NCI-H1436 treated with DMSO at 0.1 percent for 48 hours (cell line): ENCODE data around the gene MPDU1.

Experiments
- DNase-seq: peaks from one replicate; lab custom pipeline; 2025; lab: John Stamatoyannopoulos, UW

The MPDU1 gene

DNA sequence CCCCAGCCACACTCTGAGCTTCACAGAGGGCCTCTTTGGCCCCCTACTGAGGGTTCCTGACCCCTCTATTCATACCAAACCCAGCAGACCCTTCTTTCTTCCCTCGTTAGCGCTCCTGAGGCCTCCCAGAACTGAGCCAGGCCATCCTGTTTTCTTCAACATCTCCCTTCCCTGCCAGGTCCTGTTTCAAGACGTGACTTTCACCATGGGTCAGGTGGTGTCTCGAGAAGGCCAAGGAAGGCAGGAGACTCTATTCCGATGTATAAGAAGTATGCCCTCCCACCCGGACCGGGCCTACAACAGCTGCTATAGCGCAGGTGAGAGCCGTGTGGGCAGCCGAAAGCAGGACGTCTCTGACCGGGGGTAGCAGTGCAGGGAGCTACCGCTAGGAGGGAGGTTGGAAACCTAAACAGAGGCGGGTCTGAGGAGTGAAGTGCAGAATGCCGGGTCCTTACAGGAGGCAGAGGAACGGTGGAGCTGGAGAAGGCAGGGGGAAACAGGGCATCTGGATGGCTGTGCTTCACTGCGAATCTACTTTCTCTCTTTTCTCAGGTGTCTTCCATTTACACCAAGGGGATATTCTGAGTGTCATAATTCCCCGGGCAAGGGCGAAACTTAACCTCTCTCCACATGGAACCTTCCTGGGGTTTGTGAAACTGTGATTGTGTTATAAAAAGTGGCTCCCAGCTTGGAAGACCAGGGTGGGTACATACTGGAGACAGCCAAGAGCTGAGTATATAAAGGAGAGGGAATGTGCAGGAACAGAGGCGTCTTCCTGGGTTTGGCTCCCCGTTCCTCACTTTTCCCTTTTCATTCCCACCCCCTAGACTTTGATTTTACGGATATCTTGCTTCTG is 23.3 kb upstream of the MPDU1 start:
- DNase-seq: no peak

DNA sequence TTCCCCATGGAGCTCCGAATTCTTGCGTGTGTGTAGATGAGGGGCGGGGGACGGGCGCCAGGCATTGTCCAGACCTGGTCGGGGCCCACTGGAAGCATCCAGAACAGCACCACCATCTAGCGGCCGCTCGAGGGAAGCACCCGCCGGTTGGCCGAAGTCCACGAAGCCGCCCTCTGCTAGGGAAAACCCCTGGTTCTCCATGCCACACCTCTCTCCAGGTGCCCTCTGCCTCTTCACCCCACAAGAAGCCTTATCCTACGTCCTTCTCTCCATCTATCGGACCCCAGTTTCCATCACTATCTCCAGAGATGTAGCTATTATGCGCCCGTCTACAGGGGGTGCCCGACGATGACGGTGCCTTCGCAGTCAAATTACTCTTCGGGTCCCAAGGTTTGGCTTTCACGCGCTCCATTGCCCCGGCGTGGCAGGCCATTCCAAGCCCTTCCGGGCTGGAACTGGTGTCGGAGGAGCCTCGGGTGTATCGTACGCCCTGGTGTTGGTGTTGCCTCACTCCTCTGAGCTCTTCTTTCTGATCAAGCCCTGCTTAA is 22.6 kb upstream of the MPDU1 start:
- DNase-seq: peak; percentile 45

DNA sequence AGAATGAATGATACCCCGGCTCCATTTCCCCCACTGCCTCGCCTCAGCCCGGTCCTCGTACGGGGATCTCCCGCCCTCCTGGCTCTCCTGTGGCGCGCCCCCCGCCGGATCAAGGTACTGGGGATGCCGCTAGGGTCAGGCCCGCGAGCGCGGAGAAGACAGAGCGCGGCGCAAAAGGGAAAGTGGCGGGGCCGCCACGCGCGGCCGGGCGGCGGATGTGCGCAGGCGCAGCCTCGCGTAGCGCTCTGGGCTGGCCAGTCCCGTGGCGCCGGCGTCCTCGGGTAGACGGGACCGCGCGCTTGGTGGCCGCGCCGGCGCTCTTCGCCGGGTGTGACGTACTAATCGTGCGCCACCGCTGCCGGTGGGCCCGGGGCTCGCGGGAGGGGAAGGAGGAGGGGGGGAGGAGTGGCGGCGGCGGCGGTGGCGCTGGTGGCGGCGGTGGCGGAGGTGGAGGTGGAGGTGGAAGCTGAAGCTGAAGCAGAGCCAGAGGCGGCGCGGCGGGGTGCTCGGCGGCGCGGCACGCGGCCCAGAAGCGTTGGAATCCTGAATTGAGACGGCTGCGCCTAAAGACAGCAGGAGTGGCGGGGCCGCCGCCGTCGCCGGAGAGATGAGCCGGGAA is 22.0 kb upstream of the MPDU1 start, which contains the start of gene SENP3:
TSS of gene SENP3 (plus strand) at position 331 of the 619 bp plus-strand sequence. CDS start 1,158 bp downstream, outside the sequence.
- DNase-seq: peak; percentile 52

DNA sequence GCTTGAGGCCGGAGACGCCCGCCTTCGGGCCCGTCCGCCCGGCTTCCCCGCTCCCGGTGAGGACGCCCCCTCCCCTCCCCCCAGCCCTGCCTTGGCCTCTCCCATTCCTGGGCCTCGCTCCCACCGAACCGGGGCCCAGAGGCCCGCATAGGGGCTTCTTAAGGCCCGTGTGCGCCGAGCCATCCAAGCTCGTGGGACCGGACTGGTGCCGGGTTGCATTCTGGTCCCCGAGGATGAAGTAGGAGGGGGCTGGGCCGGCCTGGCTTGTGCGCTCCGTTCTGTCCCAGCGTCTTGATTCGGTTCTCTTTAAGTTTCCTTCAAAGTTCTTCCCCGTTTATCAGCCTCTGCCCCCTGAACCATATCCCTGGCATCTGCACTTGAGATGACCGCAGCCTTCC is 21.4 kb upstream of the MPDU1 start:
- no peak for DNase-seq

DNA sequence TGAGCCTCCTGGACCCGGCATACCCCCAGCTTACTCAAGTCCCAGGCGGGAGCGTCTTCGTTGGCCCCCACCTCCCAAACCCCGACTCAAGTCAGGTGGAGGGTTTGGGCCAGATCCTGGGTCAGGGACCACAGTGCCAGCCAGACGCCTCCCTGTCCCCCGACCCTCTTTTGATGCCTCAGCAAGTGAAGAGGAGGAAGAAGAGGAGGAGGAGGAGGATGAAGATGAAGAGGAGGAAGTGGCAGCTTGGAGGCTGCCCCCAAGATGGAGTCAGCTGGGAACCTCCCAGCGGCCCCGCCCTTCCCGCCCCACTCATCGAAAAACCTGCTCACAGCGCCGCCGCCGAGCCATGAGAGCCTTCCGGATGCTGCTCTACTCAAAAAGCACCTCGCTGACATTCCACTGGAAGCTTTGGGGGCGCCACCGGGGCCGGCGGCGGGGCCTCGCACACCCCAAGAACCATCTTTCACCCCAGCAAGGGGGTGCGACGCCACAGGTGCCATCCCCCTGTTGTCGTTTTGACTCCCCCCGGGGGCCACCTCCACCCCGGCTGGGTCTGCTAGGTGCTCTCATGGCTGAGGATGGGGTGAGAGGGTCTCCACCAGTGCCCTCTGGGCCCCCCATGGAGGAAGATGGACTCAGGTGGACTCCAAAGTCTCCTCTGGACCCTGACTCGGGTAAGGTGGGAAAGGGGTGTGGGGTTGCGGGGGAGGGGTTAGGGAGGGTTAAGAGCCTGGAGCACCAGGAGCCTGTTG is 20.4 kb upstream of the MPDU1 start:
- no peak for DNase-seq

DNA sequence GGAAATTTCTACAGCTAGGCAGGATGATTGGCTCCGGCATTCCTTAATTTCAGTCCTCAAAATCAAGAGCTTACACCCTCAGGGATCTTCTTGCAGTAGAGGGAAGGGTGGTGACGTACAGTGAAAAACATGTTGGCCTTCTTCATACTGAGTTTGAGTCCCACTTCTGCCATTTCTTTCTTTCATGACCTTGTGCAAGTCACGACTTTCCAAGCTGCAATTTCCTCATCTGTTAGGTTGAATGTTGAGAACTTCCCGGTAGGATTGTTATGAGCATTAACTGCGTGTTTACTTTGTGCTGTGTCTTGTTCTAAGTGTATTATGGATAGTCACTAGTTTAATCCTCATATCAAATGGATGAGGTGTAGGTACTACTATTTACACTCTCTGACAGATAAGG is 14.1 kb upstream of the MPDU1 start:
- no peak for DNase-seq

DNA sequence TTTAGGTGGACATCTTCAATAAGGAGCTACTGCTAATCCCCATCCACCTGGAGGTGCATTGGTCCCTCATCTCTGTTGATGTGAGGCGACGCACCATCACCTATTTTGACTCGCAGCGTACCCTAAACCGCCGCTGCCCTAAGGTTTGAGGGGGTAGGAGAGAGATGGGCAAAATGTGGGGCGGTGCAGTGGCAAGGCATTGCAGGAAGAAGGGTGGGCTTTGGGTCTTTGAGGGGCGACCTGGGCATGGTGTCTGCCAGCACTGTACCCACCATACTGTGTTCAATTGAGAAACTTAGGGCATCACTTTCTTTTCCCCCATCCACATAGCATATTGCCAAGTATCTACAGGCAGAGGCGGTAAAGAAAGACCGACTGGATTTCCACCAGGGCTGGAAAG is 13.3 kb upstream of the MPDU1 start:
- DNase-seq: no peak

DNA sequence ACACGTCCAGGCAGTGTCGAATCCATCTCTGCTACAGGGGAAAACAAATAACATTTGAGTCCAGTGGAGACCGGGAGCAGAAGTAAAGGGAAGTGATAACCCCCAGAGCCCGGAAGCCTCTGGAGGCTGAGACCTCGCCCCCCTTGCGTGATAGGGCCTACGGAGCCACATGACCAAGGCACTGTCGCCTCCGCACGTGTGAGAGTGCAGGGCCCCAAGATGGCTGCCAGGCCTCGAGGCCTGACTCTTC is 11.4 kb upstream of the MPDU1 start:
- DNase-seq: no peak

DNA sequence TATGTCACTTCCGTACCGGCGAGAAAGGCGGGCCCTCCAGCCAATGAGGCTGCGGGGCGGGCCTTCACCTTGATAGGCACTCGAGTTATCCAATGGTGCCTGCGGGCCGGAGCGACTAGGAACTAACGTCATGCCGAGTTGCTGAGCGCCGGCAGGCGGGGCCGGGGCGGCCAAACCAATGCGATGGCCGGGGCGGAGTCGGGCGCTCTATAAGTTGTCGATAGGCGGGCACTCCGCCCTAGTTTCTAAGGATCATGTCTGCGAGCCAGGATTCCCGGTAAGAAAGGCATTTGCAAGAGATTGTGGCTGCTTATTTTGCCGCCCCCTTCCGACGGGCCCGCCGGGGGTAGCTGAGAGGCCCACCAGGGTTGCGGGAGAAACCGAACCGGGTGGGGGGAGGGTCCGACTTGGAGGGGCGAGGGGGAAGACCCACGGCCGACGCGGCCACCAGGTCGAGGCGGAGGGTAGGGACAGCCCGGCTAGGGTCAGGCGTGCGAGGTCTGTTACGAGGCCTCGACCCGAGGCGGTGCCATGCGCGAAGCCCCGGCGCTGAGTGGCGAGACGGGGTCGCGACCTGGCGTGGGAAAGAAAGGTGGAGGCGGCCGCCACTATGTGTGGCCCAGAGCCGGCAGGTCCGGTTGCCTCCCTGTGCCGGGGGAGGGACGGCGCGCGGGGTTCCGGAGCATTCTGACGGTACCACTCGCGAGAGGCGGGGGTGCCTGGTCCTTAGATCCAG is 10.9 kb upstream of the MPDU1 start:
- DNase-seq: peak; percentile 99

DNA sequence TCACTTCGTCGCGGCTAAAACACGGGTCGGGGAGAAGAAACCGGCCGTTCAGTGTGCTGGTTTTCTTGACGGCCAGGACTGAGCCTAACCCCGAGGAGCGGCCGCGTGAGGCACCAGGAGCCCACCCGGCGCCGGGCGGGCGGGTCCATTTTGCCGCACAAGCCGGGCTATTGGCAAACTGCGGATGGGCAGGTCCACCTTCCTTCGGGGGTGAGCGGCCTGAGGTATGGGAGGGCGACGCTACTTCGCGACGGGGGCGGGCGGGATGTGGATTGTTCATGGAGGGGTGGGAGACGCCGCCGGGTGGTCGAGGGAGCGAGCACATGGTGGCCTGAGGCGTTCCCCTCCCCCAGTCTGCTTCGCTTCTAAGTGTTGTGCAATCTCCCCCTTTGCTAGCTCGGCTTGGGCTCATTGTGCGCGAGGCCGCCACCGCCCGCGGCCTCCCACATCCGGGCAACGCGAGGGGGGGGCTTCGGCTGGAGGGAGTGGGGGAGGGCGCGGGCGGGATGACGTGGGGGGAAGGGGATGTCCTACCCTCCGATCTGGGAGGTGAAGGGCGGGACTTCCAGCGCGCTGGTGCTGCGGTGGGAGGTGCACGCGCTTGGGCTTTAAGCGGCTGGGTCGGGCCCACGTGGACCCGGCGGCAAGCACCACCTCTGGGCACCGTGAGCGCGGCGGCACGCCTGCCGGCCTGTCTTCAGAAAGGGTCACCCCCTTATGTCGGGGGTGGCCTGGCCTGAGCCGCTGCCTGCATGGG is 10.2 kb upstream of the MPDU1 start:
- no peak for DNase-seq

DNA sequence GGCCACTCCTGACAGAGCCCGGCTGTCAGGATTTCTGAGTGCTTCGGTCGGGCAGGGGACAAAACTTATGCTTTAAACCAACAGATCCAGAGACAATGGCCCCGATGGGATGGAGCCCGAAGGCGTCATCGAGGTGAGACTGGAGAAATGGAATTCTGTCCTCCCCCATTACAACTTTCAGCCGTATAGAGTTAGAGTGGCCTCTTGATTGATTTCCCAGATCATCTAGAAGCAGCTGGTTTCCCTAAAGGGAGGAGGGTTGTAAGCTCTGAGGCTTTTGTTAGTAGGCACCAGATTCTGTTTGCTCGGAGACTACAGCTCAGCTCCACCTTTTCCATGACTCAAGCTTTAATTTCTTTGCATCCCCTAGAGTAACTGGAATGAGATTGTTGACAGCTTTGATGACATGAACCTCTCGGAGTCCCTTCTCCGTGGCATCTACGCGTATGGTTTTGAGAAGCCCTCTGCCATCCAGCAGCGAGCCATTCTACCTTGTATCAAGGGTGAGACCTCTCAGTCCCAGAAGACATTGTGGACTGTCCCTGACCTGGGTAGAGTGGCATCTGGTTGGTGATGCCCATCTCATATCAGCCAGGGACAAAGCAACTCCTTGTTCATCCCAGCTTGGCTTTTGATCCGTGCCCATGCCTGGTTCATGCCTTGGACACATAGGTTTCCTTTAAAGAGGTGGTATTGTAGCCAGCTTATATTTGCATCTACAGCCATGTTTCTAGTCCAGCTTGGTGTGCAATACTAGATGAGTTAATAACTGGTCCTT is 9.3 kb upstream of the MPDU1 start:
- no peak for DNase-seq

DNA sequence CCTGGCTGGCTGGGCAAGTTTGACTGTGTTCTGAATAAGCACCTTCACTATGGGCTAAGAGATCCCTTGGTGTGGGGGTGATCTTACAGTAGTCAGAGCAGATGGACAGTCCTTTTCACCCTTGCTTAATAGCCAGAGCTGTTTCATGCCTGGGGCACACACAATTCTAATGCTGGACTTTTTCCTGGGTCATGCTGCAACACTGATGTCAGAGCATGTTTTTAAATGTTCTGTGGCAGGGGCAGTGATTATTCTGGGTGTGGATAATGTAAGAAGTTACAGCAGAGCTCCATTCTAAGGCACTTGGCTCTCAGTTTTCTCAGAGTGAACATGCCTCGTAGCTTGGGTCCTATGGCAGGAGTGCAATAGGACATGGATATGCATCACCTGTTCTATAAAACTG is 8.2 kb upstream of the MPDU1 start:
- DNase-seq: no peak

DNA sequence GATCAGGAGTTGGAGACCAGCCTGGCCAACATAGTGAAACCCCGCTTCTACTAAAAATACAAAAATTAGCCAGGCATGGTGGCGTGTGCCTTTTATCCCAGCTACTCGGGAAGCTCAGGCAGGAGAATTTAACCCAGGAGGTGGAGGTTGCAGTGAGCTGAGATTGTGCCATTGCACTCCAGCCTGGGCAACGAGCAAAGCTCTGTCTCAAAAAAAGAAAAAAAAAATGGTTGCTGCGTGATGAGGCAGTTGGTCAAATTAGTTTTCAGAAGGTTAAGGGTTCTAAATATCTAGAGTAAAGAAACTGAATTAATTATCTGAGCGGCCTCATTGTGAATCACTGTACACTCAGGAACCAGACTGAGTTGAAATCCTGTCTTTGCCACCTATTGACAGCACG is 7.7 kb upstream of the MPDU1 start:
- no peak for DNase-seq

DNA sequence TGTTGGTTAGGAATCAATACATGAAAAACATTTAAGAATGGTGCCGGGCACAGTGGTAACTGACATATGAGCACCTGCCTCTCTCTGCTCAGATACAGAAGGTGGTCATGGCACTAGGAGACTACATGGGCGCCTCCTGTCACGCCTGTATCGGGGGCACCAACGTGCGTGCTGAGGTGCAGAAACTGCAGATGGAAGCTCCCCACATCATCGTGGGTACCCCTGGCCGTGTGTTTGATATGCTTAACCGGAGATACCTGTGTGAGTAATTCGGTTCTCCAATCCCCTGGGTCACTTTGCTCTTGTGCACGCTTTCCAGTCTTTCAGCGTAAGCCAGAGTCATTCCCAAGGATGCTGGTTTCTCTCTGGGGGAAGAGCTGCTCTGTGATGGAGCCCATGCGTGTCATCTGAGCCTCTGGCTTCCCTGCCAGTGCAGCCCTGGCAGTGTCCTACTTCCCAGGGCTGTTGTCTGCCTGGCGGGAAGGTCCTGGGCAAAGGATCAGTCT is 7.2 kb upstream of the MPDU1 start:
- DNase-seq: no peak

DNA sequence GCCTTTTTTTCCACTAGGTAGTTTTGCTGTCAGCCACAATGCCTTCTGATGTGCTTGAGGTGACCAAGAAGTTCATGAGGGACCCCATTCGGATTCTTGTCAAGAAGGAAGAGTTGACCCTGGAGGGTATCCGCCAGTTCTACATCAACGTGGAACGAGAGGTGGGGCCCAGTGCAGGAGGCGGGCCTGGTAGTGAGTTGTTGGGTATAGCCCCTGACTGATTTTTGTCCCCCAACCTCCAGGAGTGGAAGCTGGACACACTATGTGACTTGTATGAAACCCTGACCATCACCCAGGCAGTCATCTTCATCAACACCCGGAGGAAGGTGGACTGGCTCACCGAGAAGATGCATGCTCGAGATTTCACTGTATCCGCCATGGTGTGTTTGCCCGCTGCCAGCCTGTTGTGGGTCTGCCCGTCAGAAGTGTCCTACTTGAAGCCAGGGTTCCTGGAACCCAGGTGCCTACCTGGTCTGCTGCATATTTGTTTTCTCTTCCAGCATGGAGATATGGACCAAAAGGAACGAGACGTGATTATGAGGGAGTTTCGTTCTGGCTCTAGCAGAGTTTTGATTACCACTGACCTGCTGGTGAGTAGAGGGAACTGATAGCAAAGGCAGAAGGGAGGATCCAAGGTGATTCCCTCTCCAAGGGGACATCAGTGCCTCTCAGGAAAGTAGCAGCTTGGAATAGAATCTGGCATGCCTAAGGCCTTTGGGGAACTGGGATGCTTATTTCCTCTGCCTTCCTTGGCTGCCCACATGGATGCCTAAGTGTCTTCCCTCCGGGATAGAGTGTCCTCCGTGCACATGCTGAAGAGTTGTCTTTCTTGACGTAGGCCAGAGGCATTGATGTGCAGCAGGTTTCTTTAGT is 6.1 kb upstream of the MPDU1 start:
- no peak for DNase-seq

DNA sequence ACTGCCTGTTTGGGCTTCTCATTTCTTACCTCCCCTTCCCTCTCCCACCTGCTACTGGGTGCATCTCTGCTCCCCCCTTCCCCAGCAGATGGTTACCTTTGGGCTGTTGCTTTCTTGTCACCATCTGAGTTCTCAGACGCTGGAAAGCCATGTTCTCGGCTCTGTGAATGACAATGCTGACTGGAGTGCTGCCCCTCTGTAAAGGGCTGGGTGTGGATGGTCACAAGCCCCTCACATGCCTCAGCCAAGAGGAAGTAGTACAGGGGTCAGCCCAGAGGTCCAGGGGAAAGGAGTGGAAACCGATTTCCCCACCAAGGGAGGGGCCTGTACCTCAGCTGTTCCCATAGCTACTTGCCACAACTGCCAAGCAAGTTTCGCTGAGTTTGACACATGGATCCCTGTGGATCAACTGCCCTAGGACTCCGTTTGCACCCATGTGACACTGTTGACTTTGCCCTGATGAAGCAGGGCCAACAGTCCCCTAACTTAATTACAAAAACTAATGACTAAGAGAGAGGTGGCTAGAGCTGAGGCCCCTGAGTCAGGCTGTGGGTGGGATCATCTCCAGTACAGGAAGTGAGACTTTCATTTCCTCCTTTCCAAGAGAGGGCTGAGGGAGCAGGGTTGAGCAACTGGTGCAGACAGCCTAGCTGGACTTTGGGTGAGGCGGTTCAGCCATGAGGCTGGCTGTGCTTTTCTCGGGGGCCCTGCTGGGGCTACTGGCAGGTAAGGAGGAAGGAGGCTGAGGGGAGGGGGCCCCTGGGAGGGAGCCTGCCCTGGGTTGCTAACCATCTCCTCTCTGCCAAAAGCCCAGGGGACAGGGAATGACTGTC is 4.4 kb upstream of the MPDU1 start, which contains the start of gene CD68:
TSS of gene CD68 (plus strand) at position 638 of the 833 bp plus-strand sequence. CDS start at position 678, 40 bp downstream.
- no peak for DNase-seq

DNA sequence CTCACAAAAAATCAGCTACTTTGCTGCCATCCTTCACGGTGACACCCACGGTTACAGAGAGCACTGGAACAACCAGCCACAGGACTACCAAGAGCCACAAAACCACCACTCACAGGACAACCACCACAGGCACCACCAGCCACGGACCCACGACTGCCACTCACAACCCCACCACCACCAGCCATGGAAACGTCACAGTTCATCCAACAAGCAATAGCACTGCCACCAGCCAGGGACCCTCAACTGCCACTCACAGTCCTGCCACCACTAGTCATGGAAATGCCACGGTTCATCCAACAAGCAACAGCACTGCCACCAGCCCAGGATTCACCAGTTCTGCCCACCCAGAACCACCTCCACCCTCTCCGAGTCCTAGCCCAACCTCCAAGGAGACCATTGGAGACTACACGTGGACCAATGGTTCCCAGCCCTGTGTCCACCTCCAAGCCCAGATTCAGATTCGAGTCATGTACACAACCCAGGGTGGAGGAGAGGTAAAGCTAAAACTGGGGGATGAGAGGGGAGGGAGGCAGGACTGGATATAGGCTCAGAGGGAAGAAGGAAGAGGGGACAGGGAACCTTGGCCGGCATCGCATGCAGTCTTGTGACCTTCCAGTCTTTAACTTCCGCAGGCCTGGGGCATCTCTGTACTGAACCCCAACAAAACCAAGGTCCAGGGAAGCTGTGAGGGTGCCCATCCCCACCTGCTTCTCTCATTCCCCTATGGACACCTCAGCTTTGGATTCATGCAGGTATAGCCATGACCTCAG is 3.6 kb upstream of the MPDU1 start:
- no peak for DNase-seq
